Left hindlimb (tissue), 1 donor: Measurements from ENCODE around the gene KLK2.

Experiments
- DNase-seq: peaks from one replicate; pipeline ENCODE4 v3.0.0-alpha.2; 2018

Gene KLK2

DNA sequence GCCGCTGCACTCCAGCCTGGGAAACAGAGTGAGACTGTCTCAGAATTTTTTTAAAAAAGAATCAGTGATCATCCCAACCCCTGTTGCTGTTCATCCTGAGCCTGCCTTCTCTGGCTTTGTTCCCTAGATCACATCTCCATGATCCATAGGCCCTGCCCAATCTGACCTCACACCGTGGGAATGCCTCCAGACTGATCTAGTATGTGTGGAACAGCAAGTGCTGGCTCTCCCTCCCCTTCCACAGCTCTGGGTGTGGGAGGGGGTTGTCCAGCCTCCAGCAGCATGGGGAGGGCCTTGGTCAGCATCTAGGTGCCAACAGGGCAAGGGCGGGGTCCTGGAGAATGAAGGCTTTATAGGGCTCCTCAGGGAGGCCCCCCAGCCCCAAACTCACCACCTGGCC, at the start of gene KLK2:
KLK2 (plus strand) TSS at position 384 of the 400 bp plus-strand sequence. CDS start 35 bp downstream, outside the sequence.
- no peak for DNase-seq

DNA sequence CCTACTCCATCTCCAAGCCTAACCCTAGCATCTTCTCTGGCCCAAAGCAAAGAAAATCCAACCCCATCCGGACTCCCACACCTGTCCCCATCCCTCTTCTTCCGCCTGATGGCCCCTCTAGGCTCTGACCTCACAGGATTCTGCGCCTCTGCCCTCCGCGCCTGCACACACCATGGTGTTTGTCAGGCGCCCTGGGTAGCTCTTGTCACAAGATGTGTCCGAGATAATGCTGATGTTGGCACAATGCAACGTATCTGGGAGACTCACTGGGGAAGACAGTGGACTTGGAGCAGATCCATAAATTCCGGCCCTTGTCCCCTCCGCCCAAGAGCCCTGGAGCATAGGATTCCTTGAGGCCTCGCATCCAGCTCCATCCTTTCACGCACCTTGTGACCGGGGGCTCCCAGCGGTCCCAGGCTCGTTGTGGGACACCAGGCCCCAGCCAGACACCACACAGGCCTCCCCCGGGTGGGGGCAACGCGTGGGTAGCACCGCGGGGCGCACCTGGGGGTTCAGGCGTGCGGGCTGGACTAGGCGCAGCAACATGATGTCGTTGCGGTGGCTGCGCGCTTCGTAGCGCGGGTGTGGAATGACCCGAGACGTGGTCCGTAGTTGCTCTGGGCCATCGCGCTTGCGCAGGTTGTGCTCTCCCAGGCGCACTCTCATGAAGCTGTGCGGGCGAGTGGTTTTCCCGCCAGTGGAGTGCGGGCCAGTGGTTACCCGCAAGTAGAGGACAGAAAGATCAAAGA, 46.6 kb upstream of the KLK2 start:
- no peak for DNase-seq

GRCh38 chr19:50827476-50827875, 45.8 kb upstream of the KLK2 start:
- DNase-seq = no peak

DNA sequence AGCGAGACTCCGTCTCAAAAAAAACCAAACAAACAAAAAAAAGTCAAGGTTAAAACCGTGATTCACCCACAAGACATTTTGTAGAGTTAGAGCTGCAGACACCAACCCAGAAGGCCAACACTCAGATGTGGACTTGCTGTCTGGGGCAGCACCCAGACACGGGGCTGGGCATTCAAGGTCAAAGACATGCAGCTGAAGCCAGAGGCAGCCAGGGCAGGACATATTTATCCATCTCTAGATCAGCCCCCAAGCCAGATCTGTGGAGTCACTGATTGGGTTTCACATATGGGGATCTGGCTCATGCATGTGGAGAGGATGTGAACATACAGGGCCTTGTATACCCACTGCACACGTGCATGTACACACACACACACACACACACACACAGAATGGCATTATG, 43.4 kb upstream of the KLK2 start:
- DNase-seq = no peak

- DNase-seq = no peak
Measured at GRCh38 chr19:50830266-50831025, 42.8 kb upstream of the KLK2 start.

DNA sequence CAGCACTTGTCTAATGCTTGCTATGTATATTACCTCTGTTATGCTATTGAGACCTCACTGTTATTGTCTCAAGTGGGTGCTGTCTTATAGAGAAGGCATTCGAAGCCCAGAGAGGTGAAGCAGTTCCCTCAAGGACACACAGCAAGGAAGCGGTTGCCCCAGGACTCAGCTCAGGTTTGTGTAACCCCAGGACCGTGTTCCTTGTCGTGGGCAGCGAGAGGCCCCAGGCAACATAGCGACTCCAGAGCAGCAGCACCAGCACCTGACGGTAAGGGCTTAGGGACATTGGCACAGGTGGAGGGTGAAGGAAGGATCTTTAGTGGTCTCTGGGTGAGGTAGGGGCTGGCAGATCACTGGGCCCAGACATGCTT, 42.2 kb upstream of the KLK2 start:
- DNase-seq = no peak

DNA sequence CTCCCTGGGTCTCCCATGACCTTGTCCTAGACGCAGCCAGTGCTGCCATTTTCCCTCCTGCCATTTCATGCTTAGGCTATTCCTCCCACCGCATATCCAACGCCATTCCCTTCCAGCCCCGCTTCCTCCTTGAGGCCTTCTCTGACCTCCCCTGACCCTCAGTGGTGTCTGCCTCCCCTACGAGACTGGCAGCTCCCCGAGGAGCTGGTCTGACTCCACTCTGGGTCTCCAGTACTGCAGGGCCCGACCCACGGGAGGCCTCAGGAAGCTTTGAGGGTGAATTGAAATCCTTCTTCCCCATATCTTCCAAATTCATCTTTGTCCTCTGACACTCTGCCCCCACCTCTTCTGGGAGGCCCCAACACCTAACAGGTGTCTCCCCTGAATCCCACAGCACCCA, 40.6 kb upstream of the KLK2 start:
- DNase-seq = no peak

DNA sequence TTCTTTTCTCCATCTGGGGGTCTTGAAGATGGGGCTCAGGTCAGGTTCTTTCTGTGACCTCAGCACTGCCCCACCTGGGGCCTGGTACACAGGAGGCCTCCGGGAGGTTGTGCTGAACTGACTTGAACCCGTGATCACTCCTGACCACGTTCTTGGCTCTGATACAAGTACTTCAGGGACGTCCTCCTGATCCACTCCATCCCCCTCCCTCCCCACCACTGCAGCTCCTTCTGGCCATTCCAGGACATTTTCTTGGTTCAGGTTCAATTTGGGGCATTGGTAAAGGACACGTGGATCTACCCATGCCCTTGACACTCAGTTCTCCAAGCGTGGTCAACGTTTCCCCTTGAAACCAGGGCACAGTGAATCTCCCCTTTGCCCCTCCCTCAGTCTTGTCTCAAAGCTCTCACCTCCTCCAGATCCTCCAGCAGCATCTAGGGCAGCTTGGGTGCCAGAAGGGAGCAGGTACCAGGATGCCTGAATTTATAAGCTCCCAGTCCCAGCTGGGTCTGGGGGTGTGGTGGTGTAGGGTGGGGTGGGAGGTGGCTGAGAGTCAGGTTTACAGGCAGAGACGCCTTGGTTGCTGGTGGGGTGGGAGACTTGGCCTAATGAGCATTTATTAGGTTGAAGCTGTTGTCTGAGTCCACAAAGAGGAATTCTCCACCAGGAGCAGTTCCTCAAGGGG, 40.0 kb upstream of the KLK2 start, which contains the start of gene KLK15:
KLK15 (minus strand) TSS at position 458 of the 685 bp plus-strand sequence. CDS start 2,082 bp downstream, outside the sequence.
- no peak for DNase-seq

- DNase-seq = no peak
Measured at GRCh38 chr19:50833802-50834167, 39.5 kb upstream of the KLK2 start.

GRCh38 chr19:50835103-50835784, 38.0 kb upstream of the KLK2 start:
- DNase-seq = no peak

- peak; percentile 64 for DNase-seq
Measured at GRCh38 chr19:50835785-50836542, 37.3 kb upstream of the KLK2 start.

DNA sequence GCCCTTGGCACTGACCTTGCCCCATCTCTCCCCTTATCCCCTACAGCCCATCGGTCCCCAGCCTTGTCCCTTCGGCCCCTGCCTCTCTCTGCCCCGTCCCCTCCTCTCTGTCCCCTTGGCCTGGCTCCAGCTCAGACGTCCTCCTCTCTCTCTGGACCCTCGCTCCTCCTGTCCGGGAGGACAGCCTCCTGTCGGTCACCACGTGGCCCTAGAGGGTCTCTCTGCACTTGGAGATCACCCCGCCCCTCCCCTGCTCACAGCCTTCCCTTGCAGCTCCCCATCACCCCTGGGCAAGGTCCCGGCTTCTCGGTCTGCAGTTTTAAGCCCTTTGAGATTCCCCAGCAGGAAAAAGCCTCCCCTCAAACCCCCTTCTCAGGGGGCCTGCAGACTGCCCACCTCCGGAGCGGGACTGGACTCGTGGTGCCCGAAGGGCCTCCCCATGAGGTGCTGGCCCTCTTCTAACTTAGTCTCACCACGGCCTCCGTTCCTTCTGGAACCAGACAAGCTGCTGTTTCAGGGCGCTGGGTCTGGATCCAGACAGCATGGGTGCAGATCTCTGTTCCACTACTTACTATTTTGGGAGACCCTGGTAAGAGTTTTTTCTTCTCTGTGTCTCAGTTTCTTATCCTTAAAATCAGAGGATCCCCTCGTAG, 36.6 kb upstream of the KLK2 start:
- no peak for DNase-seq

GRCh38 chr19:50837300-50837699, 35.9 kb upstream of the KLK2 start:
- no peak for DNase-seq

GRCh38 chr19:50838239-50838638, 35.0 kb upstream of the KLK2 start:
- no peak for DNase-seq

GRCh38 chr19:50839712-50840655, 33.3 kb upstream of the KLK2 start:
- DNase-seq = no peak

GRCh38 chr19:50842130-50842529, 31.1 kb upstream of the KLK2 start:
- DNase-seq = no peak

GRCh38 chr19:50843205-50843604, 30.0 kb upstream of the KLK2 start:
- DNase-seq = no peak

- DNase-seq = no peak
Measured at GRCh38 chr19:50843701-50844221, 29.5 kb upstream of the KLK2 start.

GRCh38 chr19:50844296-50844935, 28.8 kb upstream of the KLK2 start:
- DNase-seq = no peak

DNA sequence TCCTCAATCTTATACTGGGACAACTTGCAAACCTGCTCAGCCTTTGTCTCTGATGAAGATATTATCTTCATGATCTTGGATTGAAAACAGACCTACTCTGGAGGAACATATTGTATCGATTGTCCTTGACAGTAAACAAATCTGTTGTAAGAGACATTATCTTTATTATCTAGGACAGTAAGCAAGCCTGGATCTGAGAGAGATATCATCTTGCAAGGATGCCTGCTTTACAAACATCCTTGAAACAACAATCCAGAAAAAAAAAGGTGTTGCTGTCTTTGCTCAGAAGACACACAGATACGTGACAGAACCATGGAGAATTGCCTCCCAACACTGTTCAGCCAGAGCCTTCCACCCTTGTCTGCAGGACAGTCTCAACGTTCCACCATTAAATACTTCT, 22.5 kb upstream of the KLK2 start:
- no peak for DNase-seq
